ENCODE measurements around the gene ID3.

The ID3 gene

GRCh38 chr1:23592209-23592892 lies 33.0 kb upstream of the ID3 start:
- H3K4me3 ChIP-seq (replicated peaks; ENCODE audit: insufficient read depth, low read length) = no peak overlapping the region
- no peak for TF ChIP-seq SPI1 (IDR thresholded peaks at IDR 0.05; ENCODE audit: borderline replicate concordance, low read depth)
- TF ChIP-seq, protein P1, sequence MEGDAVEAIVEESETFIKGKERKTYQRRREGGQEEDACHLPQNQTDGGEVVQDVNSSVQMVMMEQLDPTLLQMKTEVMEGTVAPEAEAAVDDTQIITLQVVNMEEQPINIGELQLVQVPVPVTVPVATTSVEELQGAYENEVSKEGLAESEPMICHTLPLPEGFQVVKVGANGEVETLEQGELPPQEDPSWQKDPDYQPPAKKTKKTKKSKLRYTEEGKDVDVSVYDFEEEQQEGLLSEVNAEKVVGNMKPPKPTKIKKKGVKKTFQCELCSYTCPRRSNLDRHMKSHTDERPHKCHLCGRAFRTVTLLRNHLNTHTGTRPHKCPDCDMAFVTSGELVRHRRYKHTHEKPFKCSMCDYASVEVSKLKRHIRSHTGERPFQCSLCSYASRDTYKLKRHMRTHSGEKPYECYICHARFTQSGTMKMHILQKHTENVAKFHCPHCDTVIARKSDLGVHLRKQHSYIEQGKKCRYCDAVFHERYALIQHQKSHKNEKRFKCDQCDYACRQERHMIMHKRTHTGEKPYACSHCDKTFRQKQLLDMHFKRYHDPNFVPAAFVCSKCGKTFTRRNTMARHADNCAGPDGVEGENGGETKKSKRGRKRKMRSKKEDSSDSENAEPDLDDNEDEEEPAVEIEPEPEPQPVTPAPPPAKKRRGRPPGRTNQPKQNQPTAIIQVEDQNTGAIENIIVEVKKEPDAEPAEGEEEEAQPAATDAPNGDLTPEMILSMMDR (IDR thresholded peaks at IDR 0.05; ENCODE audit: insufficient read depth, low read length) = no peak
- no peak for TF ChIP-seq POLR2AphosphoS5 (IDR thresholded peaks at IDR 0.05; ENCODE audit: low read depth)
- TF ChIP-seq, protein P2, sequence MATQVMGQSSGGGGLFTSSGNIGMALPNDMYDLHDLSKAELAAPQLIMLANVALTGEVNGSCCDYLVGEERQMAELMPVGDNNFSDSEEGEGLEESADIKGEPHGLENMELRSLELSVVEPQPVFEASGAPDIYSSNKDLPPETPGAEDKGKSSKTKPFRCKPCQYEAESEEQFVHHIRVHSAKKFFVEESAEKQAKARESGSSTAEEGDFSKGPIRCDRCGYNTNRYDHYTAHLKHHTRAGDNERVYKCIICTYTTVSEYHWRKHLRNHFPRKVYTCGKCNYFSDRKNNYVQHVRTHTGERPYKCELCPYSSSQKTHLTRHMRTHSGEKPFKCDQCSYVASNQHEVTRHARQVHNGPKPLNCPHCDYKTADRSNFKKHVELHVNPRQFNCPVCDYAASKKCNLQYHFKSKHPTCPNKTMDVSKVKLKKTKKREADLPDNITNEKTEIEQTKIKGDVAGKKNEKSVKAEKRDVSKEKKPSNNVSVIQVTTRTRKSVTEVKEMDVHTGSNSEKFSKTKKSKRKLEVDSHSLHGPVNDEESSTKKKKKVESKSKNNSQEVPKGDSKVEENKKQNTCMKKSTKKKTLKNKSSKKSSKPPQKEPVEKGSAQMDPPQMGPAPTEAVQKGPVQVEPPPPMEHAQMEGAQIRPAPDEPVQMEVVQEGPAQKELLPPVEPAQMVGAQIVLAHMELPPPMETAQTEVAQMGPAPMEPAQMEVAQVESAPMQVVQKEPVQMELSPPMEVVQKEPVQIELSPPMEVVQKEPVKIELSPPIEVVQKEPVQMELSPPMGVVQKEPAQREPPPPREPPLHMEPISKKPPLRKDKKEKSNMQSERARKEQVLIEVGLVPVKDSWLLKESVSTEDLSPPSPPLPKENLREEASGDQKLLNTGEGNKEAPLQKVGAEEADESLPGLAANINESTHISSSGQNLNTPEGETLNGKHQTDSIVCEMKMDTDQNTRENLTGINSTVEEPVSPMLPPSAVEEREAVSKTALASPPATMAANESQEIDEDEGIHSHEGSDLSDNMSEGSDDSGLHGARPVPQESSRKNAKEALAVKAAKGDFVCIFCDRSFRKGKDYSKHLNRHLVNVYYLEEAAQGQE (IDR thresholded peaks at IDR 0.05; ENCODE audit: insufficient replicate concordance, low read depth) = no peak
- no peak overlapping the region for H3K27ac ChIP-seq (replicated peaks)
- H3K27me3 ChIP-seq (ENCODE audit: insufficient read depth, poor library complexity, severe bottlenecking) = no peaks in the 10 kb centered on the region
- no peak for DNase-seq (ENCODE audit: low read depth in 1 of 2, low spot score in 1 of 2)

- H3K27me3 ChIP-seq (ENCODE audit: insufficient read depth, poor library complexity, severe bottlenecking) = no peaks in the 10 kb centered on the region
Measured at GRCh38 chr1:23591460-23592208, 32.3 kb upstream of the ID3 start.

GRCh38 chr1:23590058-23590783 lies 30.9 kb upstream of the ID3 start:
- Histone ChIP-seq H3K4me3 (replicated peaks; ENCODE audit: insufficient read depth, low read length) (no peak overlapping the region), H3K27ac (replicated peaks) (no peak overlapping the region), H3K27me3 (ENCODE audit: insufficient read depth, poor library complexity, severe bottlenecking) (no peaks in the 10 kb centered on the region)
- TF ChIP-seq, protein P2 (IDR thresholded peaks at IDR 0.05; ENCODE audit: insufficient replicate concordance, low read depth) = no peak
- no peak for TF ChIP-seq SPI1 (IDR thresholded peaks at IDR 0.05; ENCODE audit: borderline replicate concordance, low read depth)
- TF ChIP-seq, protein P1 (IDR thresholded peaks at IDR 0.05; ENCODE audit: insufficient read depth, low read length) = no peak
- TF ChIP-seq POLR2AphosphoS5 (IDR thresholded peaks at IDR 0.05; ENCODE audit: low read depth) = no peak
- no peak for TF ChIP-seq GABPA (IDR thresholded peaks at IDR 0.05; ENCODE audit: low read depth)
- no peak for DNase-seq (ENCODE audit: low read depth in 1 of 2, low spot score in 1 of 2)

More at GRCh38 chr1:23591460-23592208, 32.3 kb upstream of the ID3 start:
- no peak for DNase-seq (ENCODE audit: low read depth in 1 of 2, low spot score in 1 of 2)
- TF ChIP-seq SPI1 (IDR thresholded peaks at IDR 0.05; ENCODE audit: borderline replicate concordance, low read depth) (no peak), POLR2AphosphoS5 (IDR thresholded peaks at IDR 0.05; ENCODE audit: low read depth) (no peak), GABPA (IDR thresholded peaks at IDR 0.05; ENCODE audit: low read depth) (no peak)
- TF ChIP-seq, protein P2 (IDR thresholded peaks at IDR 0.05; ENCODE audit: insufficient replicate concordance, low read depth) = no peak
- TF ChIP-seq, protein P1 (IDR thresholded peaks at IDR 0.05; ENCODE audit: insufficient read depth, low read length) = no peak
- Histone ChIP-seq H3K27ac (replicated peaks) (no peak overlapping the region), H3K4me3 (replicated peaks; ENCODE audit: insufficient read depth, low read length) (no peak overlapping the region)
